ENCODE data around the gene KCNJ5. TPM values are rescaled to one million over a fixed set of nuclear protein-coding genes. Genes with fewer than 3 reads are reported as not detected.

The KCNJ5 gene
- total RNA-seq, 1 experiment from 2014 or later, result 0.22 TPM

DNA sequence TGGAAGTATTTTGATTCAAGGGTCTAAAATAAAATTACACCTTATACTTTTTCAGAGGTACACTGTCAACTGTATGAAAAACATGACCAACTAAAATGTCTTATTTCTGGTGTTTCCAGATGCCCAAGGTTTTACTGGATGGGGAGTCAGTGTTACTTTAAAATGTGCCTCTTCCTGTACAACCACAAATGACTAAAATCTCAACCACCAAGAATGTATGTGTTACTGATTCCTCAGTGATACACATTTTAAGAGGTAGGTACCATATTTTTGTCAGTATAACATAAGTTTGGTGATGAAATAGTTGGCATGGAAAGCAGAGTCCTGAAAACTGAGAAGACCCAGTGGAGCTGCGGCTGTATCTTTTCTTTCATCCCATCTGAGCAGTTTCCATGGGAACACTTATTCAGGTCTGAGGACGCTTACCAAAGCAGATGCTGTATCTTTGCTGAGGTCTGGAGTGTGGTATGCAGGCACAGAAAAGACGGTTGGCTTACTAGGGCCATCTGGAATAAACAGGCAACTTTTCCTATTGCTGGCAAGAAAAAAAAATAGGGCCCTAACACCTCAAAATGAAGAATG lies 72.7 kb downstream of the KCNJ5 start:
- ChIA-PET POLR2A (no interaction called here), CTCF (interaction anchor here (1.2 to 1.3 kb wide), 2 partner anchors 78 to 83 kb away, joined by 4 to 5 read pairs; no protein-coding TSS in a partner anchor)
- DNase-seq (ENCODE audit: low spot score) (no peak), ATAC-seq (no peak)
- no peak overlapping the region for H3K4me3 Mint-ChIP-seq
- no peak for TF ChIP-seq SOX15 (CRISPR knock-in tag; IDR thresholded peaks at IDR 0.05)
- no peak for TF ChIP-seq RORB (CRISPR knock-in tag; IDR thresholded peaks at IDR 0.05)
- no peak for TF ChIP-seq ZNF396 (CRISPR knock-in tag; IDR thresholded peaks at IDR 0.05; ENCODE audit: borderline replicate concordance)
- TF ChIP-seq, protein P1, sequence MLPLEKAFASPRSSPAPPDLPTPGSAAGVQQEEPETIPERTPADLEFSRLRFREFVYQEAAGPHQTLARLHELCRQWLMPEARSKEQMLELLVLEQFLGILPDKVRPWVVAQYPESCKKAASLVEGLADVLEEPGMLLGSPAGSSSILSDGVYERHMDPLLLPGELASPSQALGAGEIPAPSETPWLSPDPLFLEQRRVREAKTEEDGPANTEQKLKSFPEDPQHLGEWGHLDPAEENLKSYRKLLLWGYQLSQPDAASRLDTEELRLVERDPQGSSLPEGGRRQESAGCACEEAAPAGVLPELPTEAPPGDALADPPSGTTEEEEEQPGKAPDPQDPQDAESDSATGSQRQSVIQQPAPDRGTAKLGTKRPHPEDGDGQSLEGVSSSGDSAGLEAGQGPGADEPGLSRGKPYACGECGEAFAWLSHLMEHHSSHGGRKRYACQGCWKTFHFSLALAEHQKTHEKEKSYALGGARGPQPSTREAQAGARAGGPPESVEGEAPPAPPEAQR (CRISPR knock-in tag; IDR thresholded peaks at IDR 0.05), result no peak
- no peak for TF ChIP-seq ZNF317 (CRISPR knock-in tag; IDR thresholded peaks at IDR 0.05; ENCODE audit: borderline replicate concordance, low read depth)
- no peak for TF ChIP-seq ESRRA (CRISPR knock-in tag; IDR thresholded peaks at IDR 0.05; ENCODE audit: borderline replicate concordance)
- TF ChIP-seq, protein P2, sequence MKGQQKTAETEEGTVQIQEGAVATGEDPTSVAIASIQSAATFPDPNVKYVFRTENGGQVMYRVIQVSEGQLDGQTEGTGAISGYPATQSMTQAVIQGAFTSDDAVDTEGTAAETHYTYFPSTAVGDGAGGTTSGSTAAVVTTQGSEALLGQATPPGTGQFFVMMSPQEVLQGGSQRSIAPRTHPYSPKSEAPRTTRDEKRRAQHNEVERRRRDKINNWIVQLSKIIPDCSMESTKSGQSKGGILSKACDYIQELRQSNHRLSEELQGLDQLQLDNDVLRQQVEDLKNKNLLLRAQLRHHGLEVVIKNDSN (CRISPR knock-in tag; IDR thresholded peaks at IDR 0.05), result no peak
- TF ChIP-seq GRHL2 (CRISPR knock-in tag; IDR thresholded peaks at IDR 0.05; ENCODE audit: insufficient replicate concordance, severe bottlenecking), result no peak
- TF ChIP-seq, protein P3, sequence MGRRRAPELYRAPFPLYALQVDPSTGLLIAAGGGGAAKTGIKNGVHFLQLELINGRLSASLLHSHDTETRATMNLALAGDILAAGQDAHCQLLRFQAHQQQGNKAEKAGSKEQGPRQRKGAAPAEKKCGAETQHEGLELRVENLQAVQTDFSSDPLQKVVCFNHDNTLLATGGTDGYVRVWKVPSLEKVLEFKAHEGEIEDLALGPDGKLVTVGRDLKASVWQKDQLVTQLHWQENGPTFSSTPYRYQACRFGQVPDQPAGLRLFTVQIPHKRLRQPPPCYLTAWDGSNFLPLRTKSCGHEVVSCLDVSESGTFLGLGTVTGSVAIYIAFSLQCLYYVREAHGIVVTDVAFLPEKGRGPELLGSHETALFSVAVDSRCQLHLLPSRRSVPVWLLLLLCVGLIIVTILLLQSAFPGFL (CRISPR knock-in tag; IDR thresholded peaks at IDR 0.05; ENCODE audit: borderline replicate concordance), result no peak
- TF ChIP-seq HMGA2 (CRISPR knock-in tag; IDR thresholded peaks at IDR 0.05), result no peak
- TF ChIP-seq, protein P4, sequence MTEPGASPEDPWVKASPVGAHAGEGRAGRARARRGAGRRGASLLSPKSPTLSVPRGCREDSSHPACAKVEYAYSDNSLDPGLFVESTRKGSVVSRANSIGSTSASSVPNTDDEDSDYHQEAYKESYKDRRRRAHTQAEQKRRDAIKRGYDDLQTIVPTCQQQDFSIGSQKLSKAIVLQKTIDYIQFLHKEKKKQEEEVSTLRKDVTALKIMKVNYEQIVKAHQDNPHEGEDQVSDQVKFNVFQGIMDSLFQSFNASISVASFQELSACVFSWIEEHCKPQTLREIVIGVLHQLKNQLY (CRISPR knock-in tag; IDR thresholded peaks at IDR 0.05), result no peak
- TF ChIP-seq, protein P5, sequence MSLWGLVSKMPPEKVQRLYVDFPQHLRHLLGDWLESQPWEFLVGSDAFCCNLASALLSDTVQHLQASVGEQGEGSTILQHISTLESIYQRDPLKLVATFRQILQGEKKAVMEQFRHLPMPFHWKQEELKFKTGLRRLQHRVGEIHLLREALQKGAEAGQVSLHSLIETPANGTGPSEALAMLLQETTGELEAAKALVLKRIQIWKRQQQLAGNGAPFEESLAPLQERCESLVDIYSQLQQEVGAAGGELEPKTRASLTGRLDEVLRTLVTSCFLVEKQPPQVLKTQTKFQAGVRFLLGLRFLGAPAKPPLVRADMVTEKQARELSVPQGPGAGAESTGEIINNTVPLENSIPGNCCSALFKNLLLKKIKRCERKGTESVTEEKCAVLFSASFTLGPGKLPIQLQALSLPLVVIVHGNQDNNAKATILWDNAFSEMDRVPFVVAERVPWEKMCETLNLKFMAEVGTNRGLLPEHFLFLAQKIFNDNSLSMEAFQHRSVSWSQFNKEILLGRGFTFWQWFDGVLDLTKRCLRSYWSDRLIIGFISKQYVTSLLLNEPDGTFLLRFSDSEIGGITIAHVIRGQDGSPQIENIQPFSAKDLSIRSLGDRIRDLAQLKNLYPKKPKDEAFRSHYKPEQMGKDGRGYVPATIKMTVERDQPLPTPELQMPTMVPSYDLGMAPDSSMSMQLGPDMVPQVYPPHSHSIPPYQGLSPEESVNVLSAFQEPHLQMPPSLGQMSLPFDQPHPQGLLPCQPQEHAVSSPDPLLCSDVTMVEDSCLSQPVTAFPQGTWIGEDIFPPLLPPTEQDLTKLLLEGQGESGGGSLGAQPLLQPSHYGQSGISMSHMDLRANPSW (CRISPR knock-in tag; conservative IDR thresholded peaks at IDR 0.05; ENCODE audit: low read depth), result no peak
- TF ChIP-seq, protein P6, sequence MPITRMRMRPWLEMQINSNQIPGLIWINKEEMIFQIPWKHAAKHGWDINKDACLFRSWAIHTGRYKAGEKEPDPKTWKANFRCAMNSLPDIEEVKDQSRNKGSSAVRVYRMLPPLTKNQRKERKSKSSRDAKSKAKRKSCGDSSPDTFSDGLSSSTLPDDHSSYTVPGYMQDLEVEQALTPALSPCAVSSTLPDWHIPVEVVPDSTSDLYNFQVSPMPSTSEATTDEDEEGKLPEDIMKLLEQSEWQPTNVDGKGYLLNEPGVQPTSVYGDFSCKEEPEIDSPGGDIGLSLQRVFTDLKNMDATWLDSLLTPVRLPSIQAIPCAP (CRISPR knock-in tag; IDR thresholded peaks at IDR 0.05), result no peak
- TF ChIP-seq JUN (CRISPR knock-in tag; IDR thresholded peaks at IDR 0.05), result no peak
- TF ChIP-seq CREM (CRISPR knock-in tag; IDR thresholded peaks at IDR 0.05), result no peak
- TF ChIP-seq, protein P7, sequence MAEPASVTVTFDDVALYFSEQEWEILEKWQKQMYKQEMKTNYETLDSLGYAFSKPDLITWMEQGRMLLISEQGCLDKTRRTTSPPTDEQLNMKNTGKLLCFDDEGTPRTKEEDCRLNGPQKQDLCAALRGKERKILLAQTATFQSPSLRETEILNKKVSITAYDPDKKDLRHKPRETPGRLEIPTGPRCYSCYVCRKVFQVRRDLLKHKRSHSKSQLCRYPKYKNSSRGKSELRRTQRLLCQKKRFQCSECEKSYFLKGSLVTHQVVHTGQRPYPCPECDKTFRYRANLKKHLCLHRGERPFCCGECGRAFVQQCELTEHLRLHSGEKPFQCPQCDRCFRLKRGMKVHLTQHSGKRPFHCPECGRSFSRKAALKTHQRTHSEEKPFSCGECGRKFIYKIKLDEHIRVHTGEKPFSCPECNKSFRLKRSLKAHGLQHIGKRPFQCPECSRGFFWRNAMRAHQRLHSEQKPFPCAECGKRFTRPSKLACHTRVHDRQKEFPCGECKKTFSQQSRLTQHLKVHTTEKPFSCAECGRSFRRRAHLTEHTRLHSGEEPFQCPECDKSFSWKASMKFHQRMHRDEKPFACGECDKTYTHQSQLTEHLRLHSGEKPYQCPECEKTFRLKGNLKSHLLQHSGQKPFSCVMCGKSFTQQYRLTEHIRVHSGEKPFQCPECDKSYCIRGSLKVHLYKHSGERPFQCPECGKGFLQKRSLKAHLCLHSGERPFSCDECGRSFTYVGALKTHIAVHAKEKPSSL (CRISPR knock-in tag; conservative IDR thresholded peaks at IDR 0.05), result no peak
- H3K36me3 Mint-ChIP-seq, result no peaks in the 10 kb centered on the region
- H3K27me3 Mint-ChIP-seq (ENCODE audit: low read depth), result no peaks in the 10 kb centered on the region
- no peak overlapping the region for H3K27ac Mint-ChIP-seq
- peaks cover 9% of the 10 kb centered on the region for H3K4me1 Mint-ChIP-seq
- H3K9me3 Mint-ChIP-seq, result no peaks in the 10 kb centered on the region

Data from WTC11 (cell line).